HEK293 (cell line): Measurements from ENCODE around the gene TRNP1.

Experiments
- CTCF ChIA-PET: fragments of 350-600 bp; formaldehyde crosslinking; extraction: SDS; loops from one replicate; lab custom pipeline; 2021; ENCODE audit warnings: antibody characterized with exemption; lab: Yijun Ruan, JAX
- POLR2A ChIA-PET: fragments of 300-600 bp; formaldehyde crosslinking; extraction: SDS; loops from one replicate; lab custom pipeline; 2020; ENCODE audit warnings: antibody characterized with exemption, inconsistent platforms; lab: Yijun Ruan, JAX
- H3K27ac ChIP-seq: fragments of 200-500 bp; sonication (Bioruptor generic); 2 replicates; pipeline ENCODE4 v1.5.1; 2014; ENCODE audit warnings: low read depth, low read length, control low read depth, inconsistent platforms; ENCODE audit errors: extremely low read depth
- H3K36me3 ChIP-seq, 2 experiments: fragments of 200-500 bp in 1 of 2; sonication (Bioruptor generic) in 1 of 2; 1 replicate in 1 of 2; 2 replicates in 1 of 2; pipeline ENCODE4 v1.5.1; 2014 to 2017; ENCODE audit warnings: inconsistent platforms in 2 of 2, low read length in 2 of 2; ENCODE audit not compliant: control insufficient read depth in 2 of 2, insufficient read depth in 1 of 2
- H3K4me1 ChIP-seq: fragments of 200-500 bp; sonication (Bioruptor generic); 2 replicates; pipeline ENCODE4 v1.5.1; 2014; ENCODE audit warnings: mild to moderate bottlenecking, low read length, inconsistent platforms; ENCODE audit not compliant: control insufficient read depth, insufficient read depth
- H3K4me3 ChIP-seq: 2 replicates; pipeline ENCODE4 v1.5.1; 2011; ENCODE audit warnings: low read depth, mild to moderate bottlenecking, control low read depth, low read length, moderate library complexity
- H3K9me3 ChIP-seq: fragments of 200-500 bp; sonication (Bioruptor generic); 2 replicates; pipeline ENCODE4 v1.5.1; 2014; ENCODE audit warnings: low read depth, low read length, inconsistent platforms; ENCODE audit not compliant: control insufficient read depth, insufficient read depth
- FEZF1 ChIP-seq: fragments of 450-650 bp; formaldehyde crosslinking; IDR thresholded peaks from 2 replicates; pipeline ENCODE4 v1.5.1; 2016; ENCODE audit warnings: missing biosample characterization, missing genetic modification characterization
- GLI4 ChIP-seq: fragments of 450-650 bp; formaldehyde crosslinking; IDR thresholded peaks from 2 replicates; pipeline ENCODE4 v1.5.1; 2016; ENCODE audit warnings: missing biosample characterization, missing genetic modification characterization
- KLF7 ChIP-seq: fragments of 450-650 bp; formaldehyde crosslinking; IDR thresholded peaks from 2 replicates; pipeline ENCODE4 v1.5.1; 2016; ENCODE audit warnings: missing biosample characterization, missing genetic modification characterization, borderline replicate concordance
- RBAK ChIP-seq: fragments of 450-650 bp; formaldehyde crosslinking; IDR thresholded peaks from 2 replicates; pipeline ENCODE4 v1.5.1; 2016; ENCODE audit warnings: missing biosample characterization, missing genetic modification characterization
- ZBTB20 ChIP-seq: fragments of 450-650 bp; formaldehyde crosslinking; IDR thresholded peaks from 2 replicates; pipeline ENCODE4 v1.5.1; 2016; ENCODE audit warnings: missing biosample characterization, missing genetic modification characterization
- ZBTB7A ChIP-seq: fragments of 450-650 bp; formaldehyde crosslinking; IDR thresholded peaks from 2 replicates; pipeline ENCODE4 v1.5.1; 2016; ENCODE audit warnings: low read depth, missing biosample characterization, missing genetic modification characterization
- ZNF155 ChIP-seq: fragments of 450-650 bp; formaldehyde crosslinking; IDR thresholded peaks from 2 replicates; pipeline ENCODE4 v1.5.1; 2016; ENCODE audit warnings: missing biosample characterization, missing genetic modification characterization
- ZNF211 ChIP-seq: fragments of 450-650 bp; formaldehyde crosslinking; IDR thresholded peaks from 2 replicates; pipeline ENCODE4 v1.5.1; 2016; ENCODE audit warnings: low read depth, missing biosample characterization, missing genetic modification characterization
- ZNF221 ChIP-seq: fragments of 450-650 bp; formaldehyde crosslinking; IDR thresholded peaks from 2 replicates; pipeline ENCODE4 v1.5.1; 2017; ENCODE audit warnings: missing biosample characterization, missing genetic modification characterization, borderline replicate concordance
- ZNF302 ChIP-seq: fragments of 450-650 bp; formaldehyde crosslinking; IDR thresholded peaks from 2 replicates; pipeline ENCODE4 v1.5.1; 2016; ENCODE audit warnings: missing biosample characterization, missing genetic modification characterization, low read depth
- ZNF391 ChIP-seq: fragments of 450-650 bp; formaldehyde crosslinking; IDR thresholded peaks from 2 replicates; pipeline ENCODE4 v1.5.1; 2016; ENCODE audit warnings: low read depth, missing biosample characterization, missing genetic modification characterization, borderline replicate concordance
- ZNF548 ChIP-seq: fragments of 450-650 bp; formaldehyde crosslinking; IDR thresholded peaks from 2 replicates; pipeline ENCODE4 v1.5.1; 2016; ENCODE audit warnings: missing biosample characterization, missing genetic modification characterization
- ZNF623 ChIP-seq: fragments of 450-650 bp; formaldehyde crosslinking; IDR thresholded peaks from 2 replicates; pipeline ENCODE4 v1.5.1; 2016; ENCODE audit warnings: missing biosample characterization, missing genetic modification characterization
- ZNF624 ChIP-seq: fragments of 450-650 bp; formaldehyde crosslinking; IDR thresholded peaks from 2 replicates; pipeline ENCODE4 v1.5.1; 2017; ENCODE audit warnings: missing biosample characterization, missing genetic modification characterization
- ZNF658 ChIP-seq: fragments of 450-650 bp; formaldehyde crosslinking; IDR thresholded peaks from 2 replicates; pipeline ENCODE4; 2016; ENCODE audit warnings: missing biosample characterization, missing genetic modification characterization
- ZNF707 ChIP-seq: fragments of 450-650 bp; formaldehyde crosslinking; IDR thresholded peaks from 2 replicates; pipeline ENCODE4 v1.5.1; 2016; ENCODE audit warnings: missing biosample characterization, missing genetic modification characterization
- ZNF777 ChIP-seq: fragments of 450-650 bp; formaldehyde crosslinking; IDR thresholded peaks from 2 replicates; pipeline ENCODE4 v1.5.1; 2017; ENCODE audit warnings: missing biosample characterization, missing genetic modification characterization, borderline replicate concordance
- ZNF792 ChIP-seq: fragments of 450-650 bp; formaldehyde crosslinking; IDR thresholded peaks from 2 replicates; pipeline ENCODE4 v1.5.1; 2016; ENCODE audit warnings: missing biosample characterization, missing genetic modification characterization
- TF ChIP-seq, protein P1 (sequence below): fragments of 450-650 bp; formaldehyde crosslinking; IDR thresholded peaks from 2 replicates; pipeline ENCODE4 v1.5.1; 2016; ENCODE audit warnings: missing biosample characterization, missing genetic modification characterization
- TF ChIP-seq, protein P2 (sequence below): fragments of 450-650 bp; formaldehyde crosslinking; IDR thresholded peaks from 2 replicates; pipeline ENCODE4 v1.5.1; 2016; ENCODE audit warnings: missing biosample characterization, missing genetic modification characterization
- TF ChIP-seq, protein P3 (sequence below): fragments of 450-650 bp; formaldehyde crosslinking; optimal IDR thresholded peaks from 2 replicates; pipeline ENCODE3; 2016; ENCODE audit warnings: missing biosample characterization, mild to moderate bottlenecking, missing genetic modification characterization
- TF ChIP-seq, protein P4 (sequence below): fragments of 450-650 bp; formaldehyde crosslinking; IDR thresholded peaks from 2 replicates; pipeline ENCODE4 v1.5.1; 2016; ENCODE audit warnings: missing biosample characterization, missing genetic modification characterization

Gene TRNP1

DNA sequence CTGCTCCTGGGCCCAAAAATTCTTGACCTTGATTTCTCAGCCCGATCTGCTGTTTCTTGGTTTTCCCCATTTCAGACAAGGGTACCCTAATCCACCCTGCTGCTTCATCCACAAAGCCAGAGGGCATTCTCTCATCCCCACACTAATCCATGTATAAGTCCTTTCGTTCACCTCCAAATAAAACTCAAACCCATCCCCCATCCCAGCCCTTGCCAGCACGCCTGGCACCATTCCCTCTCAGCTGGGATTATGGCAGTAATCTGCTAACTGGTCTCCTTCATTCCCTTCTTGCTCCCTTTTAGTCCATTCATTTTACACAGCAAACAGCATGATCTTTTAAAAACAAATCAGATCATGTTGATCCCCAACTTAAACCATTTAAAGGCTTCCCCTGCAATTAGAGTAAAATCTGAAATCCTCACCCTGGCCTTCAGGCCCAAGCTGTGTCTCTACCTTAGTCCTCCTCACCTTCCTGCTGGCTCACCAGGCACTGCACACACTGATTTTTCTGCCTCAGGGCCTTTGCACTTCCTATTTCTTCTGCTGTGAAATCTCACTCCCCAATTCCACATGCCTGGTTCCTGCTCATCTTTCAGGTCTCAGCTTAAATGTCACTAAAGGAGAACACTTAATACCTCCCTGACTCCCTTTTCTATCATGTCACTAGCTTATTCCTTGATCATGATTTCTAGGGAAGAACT is 12.2 kb upstream of the TRNP1 start:
- TF ChIP-seq ZNF623 (tag by site-specific recombination) (peak; percentile 96), ZNF707 (no peak)
- TF ChIP-seq, all 188 proteins: peak for 1
- no peaks in the 10 kb centered on the region for H3K9me3 ChIP-seq
- H3K4me1 ChIP-seq: no peaks in the 10 kb centered on the region
- H3K4me3 ChIP-seq: no peak overlapping the region
- CTCF ChIA-PET: interaction anchor here (0.7 to 2.4 kb wide), 5 partner anchors 12 to 62 kb away, joined by 3 to 9 read pairs (median 4); partner anchors contain the start of gene TRNP1
- H3K36me3 ChIP-seq: no peaks in the 10 kb centered on the region
- no peak overlapping the region for H3K27ac ChIP-seq
- POLR2A ChIA-PET: no interaction called here

DNA sequence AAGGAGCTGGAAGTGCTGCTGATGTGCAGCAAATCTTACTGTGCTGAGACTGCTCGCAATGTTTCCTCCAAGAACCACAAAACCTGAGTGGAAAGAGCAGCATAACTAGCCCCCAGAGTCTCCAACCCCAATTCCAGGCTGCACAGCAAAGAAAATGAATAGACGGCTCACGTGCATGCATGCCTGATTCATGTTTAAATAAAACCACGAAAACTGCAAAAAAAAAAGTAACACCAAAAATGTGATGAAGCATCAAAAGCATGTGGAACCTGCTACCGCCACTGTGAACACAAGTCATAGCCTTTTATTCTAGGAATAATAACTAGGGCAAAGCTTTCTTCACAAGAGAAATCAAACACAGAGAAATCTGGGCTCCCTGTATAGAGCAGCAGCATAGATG is 9.6 kb upstream of the TRNP1 start:
- H3K9me3 ChIP-seq: no peaks in the 10 kb centered on the region
- CTCF ChIA-PET: interaction anchor here (1.1 to 1.8 kb wide), 2 partner anchors 11 to 36 kb away, joined by 7 to 8 read pairs; no protein-coding TSS in a partner anchor
- no peak for TF ChIP-seq ZNF221 (tag by site-specific recombination)
- TF ChIP-seq, all 188 proteins: peak for 0
- H3K36me3 ChIP-seq: no peaks in the 10 kb centered on the region
- POLR2A ChIA-PET: no interaction called here
- H3K4me1 ChIP-seq: no peaks in the 10 kb centered on the region
- H3K27ac ChIP-seq: no peak overlapping the region
- H3K4me3 ChIP-seq: no peak overlapping the region

DNA sequence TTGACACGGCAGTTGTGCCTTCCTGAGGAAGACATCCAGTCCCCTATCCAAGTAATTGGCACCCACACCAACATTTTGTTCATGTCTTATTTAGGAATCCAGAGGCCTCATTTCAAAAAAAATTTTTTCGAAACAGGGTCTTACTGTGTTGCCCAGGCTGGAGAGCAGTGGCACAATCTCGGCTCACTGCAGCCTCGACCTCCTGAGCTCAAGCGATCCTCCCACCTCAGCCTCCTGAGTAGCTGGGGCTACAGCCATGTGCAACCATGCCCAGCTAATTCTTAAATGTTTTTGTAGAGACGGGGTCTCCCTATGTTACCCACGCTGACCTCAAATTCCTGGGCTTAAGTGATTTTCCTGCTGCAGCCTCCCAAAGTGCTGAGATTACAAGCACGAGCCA is 9.2 kb upstream of the TRNP1 start:
- H3K9me3 ChIP-seq: no peaks in the 10 kb centered on the region
- H3K4me3 ChIP-seq: no peak overlapping the region
- POLR2A ChIA-PET: no interaction called here
- no peak overlapping the region for H3K27ac ChIP-seq
- TF ChIP-seq ZNF792 (tag by site-specific recombination): no peak
- TF ChIP-seq GLI4 (tag by site-specific recombination): no peak
- TF ChIP-seq ZNF624 (tag by site-specific recombination): no peak
- no peak for TF ChIP-seq ZNF155 (tag by site-specific recombination)
- TF ChIP-seq ZNF658 (tag by site-specific recombination): no peak
- TF ChIP-seq ZNF777: no peak
- no peak for TF ChIP-seq KLF7 (tag by site-specific recombination)
- TF ChIP-seq ZNF211 (tag by site-specific recombination): no peak
- TF ChIP-seq FEZF1 (tag by site-specific recombination): no peak
- TF ChIP-seq, protein P1, sequence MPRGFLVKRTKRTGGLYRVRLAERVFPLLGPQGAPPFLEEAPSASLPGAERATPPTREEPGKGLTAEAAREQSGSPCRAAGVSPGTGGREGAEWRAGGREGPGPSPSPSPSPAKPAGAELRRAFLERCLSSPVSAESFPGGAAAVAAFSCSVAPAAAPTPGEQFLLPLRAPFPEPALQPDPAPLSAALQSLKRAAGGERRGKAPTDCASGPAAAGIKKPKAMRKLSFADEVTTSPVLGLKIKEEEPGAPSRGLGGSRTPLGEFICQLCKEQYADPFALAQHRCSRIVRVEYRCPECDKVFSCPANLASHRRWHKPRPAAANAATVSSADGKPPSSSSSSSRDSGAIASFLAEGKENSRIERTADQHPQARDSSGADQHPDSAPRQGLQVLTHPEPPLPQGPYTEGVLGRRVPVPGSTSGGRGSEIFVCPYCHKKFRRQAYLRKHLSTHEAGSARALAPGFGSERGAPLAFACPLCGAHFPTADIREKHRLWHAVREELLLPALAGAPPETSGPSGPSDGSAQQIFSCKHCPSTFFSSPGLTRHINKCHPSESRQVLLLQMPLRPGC (tag by site-specific recombination): no peak
- TF ChIP-seq, all 188 proteins: peak for 0
- CTCF ChIA-PET: interaction anchor here (1.1 to 1.8 kb wide), 3 partner anchors 10 to 36 kb away, joined by 4 to 8 read pairs (median 7); partner anchors contain the start of gene KDF1
- Histone ChIP-seq H3K36me3 (no peaks in the 10 kb centered on the region), H3K4me1 (no peaks in the 10 kb centered on the region)

DNA sequence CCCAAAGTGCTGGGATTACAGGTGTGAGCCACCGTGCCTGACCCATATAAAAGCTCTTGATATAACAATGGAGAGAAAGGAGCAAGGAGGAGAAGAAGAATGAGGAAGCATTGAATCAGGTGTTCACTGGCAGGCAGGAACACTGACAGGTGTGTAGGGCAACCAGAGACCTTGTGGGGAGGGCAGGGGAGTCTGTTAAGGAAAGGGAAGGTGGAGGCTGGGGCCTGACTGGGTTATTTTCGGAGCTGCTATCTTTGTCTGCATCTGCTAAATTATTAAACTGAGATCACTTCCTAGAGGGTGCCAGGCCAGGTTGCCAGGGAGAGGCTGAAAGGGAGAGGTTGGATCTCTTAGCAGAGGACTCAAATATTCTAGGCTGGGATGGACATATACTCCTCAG is 6.8 kb upstream of the TRNP1 start:
- H3K9me3 ChIP-seq: no peaks in the 10 kb centered on the region
- ChIA-PET CTCF (interaction anchor here (0.6 to 2.3 kb wide), 5 partner anchors 10 to 58 kb away, joined by 4 to 16 read pairs (median 11); no protein-coding TSS in a partner anchor), POLR2A (no interaction called here)
- H3K27ac ChIP-seq: no peak overlapping the region
- H3K4me3 ChIP-seq: no peak overlapping the region
- no peaks in the 10 kb centered on the region for H3K4me1 ChIP-seq
- H3K36me3 ChIP-seq: no peaks in the 10 kb centered on the region
- TF ChIP-seq ZBTB20 (no peak), ZBTB7A (tag by site-specific recombination) (no peak), ZNF391 (tag by site-specific recombination) (no peak), RBAK (tag by site-specific recombination) (no peak), ZNF548 (no peak), ZNF302 (tag by site-specific recombination) (no peak)
- TF ChIP-seq, protein P2, sequence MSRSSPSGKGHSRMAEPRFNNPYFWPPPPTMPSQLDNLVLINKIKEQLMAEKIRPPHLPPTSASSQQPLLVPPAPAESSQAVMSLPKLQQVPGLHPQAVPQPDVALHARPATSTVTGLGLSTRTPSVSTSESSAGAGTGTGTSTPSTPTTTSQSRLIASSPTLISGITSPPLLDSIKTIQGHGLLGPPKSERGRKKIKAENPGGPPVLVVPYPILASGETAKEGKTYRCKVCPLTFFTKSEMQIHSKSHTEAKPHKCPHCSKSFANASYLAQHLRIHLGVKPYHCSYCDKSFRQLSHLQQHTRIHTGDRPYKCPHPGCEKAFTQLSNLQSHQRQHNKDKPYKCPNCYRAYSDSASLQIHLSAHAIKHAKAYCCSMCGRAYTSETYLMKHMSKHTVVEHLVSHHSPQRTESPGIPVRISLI (tag by site-specific recombination): no peak
- TF ChIP-seq, protein P3, sequence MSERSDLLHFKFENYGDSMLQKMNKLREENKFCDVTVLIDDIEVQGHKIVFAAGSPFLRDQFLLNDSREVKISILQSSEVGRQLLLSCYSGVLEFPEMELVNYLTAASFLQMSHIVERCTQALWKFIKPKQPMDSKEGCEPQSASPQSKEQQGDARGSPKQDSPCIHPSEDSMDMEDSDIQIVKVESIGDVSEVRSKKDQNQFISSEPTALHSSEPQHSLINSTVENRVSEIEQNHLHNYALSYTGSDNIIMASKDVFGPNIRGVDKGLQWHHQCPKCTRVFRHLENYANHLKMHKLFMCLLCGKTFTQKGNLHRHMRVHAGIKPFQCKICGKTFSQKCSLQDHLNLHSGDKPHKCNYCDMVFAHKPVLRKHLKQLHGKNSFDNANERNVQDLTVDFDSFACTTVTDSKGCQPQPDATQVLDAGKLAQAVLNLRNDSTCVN: no peak
- TF ChIP-seq, protein P4, sequence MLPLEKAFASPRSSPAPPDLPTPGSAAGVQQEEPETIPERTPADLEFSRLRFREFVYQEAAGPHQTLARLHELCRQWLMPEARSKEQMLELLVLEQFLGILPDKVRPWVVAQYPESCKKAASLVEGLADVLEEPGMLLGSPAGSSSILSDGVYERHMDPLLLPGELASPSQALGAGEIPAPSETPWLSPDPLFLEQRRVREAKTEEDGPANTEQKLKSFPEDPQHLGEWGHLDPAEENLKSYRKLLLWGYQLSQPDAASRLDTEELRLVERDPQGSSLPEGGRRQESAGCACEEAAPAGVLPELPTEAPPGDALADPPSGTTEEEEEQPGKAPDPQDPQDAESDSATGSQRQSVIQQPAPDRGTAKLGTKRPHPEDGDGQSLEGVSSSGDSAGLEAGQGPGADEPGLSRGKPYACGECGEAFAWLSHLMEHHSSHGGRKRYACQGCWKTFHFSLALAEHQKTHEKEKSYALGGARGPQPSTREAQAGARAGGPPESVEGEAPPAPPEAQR (tag by site-specific recombination): no peak
